ENCODE data around the gene SUMO2. TPM values are rescaled to one million over a fixed set of nuclear protein-coding genes. Genes with fewer than 3 reads are reported as not detected.

SUMO2 gene
- total and polyA plus RNA-seq, 2 of the 13 experiments (the other 11 are each of a cell fraction or from before 2014, with no cell fraction given) = 337 to 553 TPM

GRCh38 chr17:75182569-75183436 is at the start of gene SUMO2 (continued):
- TF ChIP-seq, protein P1, sequence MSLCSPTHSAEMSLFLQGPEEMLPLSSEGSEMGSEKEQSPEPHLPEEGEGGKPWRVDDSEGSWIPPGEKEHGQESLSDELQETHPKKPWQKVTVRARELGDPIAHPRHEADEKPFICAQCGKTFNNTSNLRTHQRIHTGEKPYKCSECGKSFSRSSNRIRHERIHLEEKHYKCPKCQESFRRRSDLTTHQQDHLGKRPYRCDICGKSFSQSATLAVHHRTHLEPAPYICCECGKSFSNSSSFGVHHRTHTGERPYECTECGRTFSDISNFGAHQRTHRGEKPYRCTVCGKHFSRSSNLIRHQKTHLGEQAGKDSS (CRISPR knock-in tag; IDR thresholded peaks at IDR 0.05; ENCODE audit: borderline replicate concordance, low read depth) = no peak
- TF ChIP-seq DR1 (CRISPR knock-in tag; IDR thresholded peaks at IDR 0.05) (peak; percentile 90), TFE3 (CRISPR knock-in tag; IDR thresholded peaks at IDR 0.05) (no peak), NFE2 (CRISPR knock-in tag; IDR thresholded peaks at IDR 0.05) (no peak), KMT2B (CRISPR knock-in tag; IDR thresholded peaks at IDR 0.05) (peak; percentile 82), ZNF430 (CRISPR knock-in tag; IDR thresholded peaks at IDR 0.05) (0 out of 2 replicates have a peak, but pooled peaks have one; percentile 56), IRF9 (CRISPR knock-in tag; IDR thresholded peaks at IDR 0.05; ENCODE audit: borderline replicate concordance) (peak; percentile 28; the same call in 1 of the 2 replicates), FOXO1 (CRISPR knock-in tag; IDR thresholded peaks at IDR 0.05) (no peak), ZNF329 (CRISPR knock-in tag; IDR thresholded peaks at IDR 0.05; ENCODE audit: low read depth) (peak; percentile 71; the same call in 1 of the 2 replicates), GPN1 (CRISPR knock-in tag; IDR thresholded peaks at IDR 0.05; ENCODE audit: borderline replicate concordance) (peak; percentile 46; the same call in 1 of the 2 replicates), KLF13 (CRISPR knock-in tag; IDR thresholded peaks at IDR 0.05) (no peak), HNRNPLL (IDR thresholded peaks at IDR 0.05; ENCODE audit: low read depth, low read length, poor library complexity, severe bottlenecking) (peak; percentile 75), RORA (CRISPR knock-in tag; IDR thresholded peaks at IDR 0.05) (no peak), CHCHD3 (CRISPR knock-in tag; IDR thresholded peaks at IDR 0.05) (peak; percentile 84; the same call in 1 of the 2 replicates), ZNF780A (CRISPR knock-in tag; IDR thresholded peaks at IDR 0.05) (0 out of 2 replicates have a peak, but pooled peaks have one; percentile 50)
- TF ChIP-seq, protein P2, sequence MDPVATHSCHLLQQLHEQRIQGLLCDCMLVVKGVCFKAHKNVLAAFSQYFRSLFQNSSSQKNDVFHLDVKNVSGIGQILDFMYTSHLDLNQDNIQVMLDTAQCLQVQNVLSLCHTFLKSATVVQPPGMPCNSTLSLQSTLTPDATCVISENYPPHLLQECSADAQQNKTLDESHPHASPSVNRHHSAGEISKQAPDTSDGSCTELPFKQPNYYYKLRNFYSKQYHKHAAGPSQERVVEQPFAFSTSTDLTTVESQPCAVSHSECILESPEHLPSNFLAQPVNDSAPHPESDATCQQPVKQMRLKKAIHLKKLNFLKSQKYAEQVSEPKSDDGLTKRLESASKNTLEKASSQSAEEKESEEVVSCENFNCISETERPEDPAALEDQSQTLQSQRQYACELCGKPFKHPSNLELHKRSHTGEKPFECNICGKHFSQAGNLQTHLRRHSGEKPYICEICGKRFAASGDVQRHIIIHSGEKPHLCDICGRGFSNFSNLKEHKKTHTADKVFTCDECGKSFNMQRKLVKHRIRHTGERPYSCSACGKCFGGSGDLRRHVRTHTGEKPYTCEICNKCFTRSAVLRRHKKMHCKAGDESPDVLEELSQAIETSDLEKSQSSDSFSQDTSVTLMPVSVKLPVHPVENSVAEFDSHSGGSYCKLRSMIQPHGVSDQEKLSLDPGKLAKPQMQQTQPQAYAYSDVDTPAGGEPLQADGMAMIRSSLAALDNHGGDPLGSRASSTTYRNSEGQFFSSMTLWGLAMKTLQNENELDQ (CRISPR knock-in tag; IDR thresholded peaks at IDR 0.05; ENCODE audit: borderline replicate concordance) = no peak
- TF ChIP-seq, protein P3, sequence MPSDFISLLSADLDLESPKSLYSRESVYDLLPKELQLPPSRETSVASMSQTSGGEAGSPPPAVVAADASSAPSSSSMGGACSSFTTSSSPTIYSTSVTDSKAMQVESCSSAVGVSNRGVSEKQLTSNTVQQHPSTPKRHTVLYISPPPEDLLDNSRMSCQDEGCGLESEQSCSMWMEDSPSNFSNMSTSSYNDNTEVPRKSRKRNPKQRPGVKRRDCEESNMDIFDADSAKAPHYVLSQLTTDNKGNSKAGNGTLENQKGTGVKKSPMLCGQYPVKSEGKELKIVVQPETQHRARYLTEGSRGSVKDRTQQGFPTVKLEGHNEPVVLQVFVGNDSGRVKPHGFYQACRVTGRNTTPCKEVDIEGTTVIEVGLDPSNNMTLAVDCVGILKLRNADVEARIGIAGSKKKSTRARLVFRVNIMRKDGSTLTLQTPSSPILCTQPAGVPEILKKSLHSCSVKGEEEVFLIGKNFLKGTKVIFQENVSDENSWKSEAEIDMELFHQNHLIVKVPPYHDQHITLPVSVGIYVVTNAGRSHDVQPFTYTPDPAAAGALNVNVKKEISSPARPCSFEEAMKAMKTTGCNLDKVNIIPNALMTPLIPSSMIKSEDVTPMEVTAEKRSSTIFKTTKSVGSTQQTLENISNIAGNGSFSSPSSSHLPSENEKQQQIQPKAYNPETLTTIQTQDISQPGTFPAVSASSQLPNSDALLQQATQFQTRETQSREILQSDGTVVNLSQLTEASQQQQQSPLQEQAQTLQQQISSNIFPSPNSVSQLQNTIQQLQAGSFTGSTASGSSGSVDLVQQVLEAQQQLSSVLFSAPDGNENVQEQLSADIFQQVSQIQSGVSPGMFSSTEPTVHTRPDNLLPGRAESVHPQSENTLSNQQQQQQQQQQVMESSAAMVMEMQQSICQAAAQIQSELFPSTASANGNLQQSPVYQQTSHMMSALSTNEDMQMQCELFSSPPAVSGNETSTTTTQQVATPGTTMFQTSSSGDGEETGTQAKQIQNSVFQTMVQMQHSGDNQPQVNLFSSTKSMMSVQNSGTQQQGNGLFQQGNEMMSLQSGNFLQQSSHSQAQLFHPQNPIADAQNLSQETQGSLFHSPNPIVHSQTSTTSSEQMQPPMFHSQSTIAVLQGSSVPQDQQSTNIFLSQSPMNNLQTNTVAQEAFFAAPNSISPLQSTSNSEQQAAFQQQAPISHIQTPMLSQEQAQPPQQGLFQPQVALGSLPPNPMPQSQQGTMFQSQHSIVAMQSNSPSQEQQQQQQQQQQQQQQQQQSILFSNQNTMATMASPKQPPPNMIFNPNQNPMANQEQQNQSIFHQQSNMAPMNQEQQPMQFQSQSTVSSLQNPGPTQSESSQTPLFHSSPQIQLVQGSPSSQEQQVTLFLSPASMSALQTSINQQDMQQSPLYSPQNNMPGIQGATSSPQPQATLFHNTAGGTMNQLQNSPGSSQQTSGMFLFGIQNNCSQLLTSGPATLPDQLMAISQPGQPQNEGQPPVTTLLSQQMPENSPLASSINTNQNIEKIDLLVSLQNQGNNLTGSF (CRISPR knock-in tag; IDR thresholded peaks at IDR 0.05) = no peak

Measured in HepG2 (cell line).